CD4-positive, alpha-beta T cell treated with Interleukin-6 for 4 hours (primary cell): Measurements from ENCODE around the gene VAV3.

Source experiments
- DNase-seq: peaks from one replicate; pipeline ENCODE4 v3.0.0-alpha.2; 2020; ENCODE audit warnings: mixed read lengths

The VAV3 gene

GRCh38 chr1:107623431-107623830 is 341.5 kb downstream of the VAV3 start:
- DNase-seq: no peak

- no peak for DNase-seq
Observed at GRCh38 chr1:107622966-107623365, 342.0 kb downstream of the VAV3 start.

- no peak for DNase-seq
Observed at GRCh38 chr1:107622535-107622934, 342.4 kb downstream of the VAV3 start.

GRCh38 chr1:107620753-107621152 is 344.2 kb downstream of the VAV3 start:
- no peak for DNase-seq

GRCh38 chr1:107618539-107618938 is 346.4 kb downstream of the VAV3 start:
- no peak for DNase-seq

- no peak for DNase-seq
Observed at GRCh38 chr1:107617921-107618320, 347.1 kb downstream of the VAV3 start.

GRCh38 chr1:107617456-107617855 is 347.5 kb downstream of the VAV3 start:
- DNase-seq: no peak

- no peak for DNase-seq
Observed at GRCh38 chr1:107609808-107610207, 355.2 kb downstream of the VAV3 start.

GRCh38 chr1:107604825-107605224 is 360.2 kb downstream of the VAV3 start:
- DNase-seq: no peak

- no peak for DNase-seq
Observed at GRCh38 chr1:107600607-107601160, 364.3 kb downstream of the VAV3 start.

GRCh38 chr1:107599220-107599619 is 365.8 kb downstream of the VAV3 start:
- DNase-seq: no peak

GRCh38 chr1:107597290-107597689 is 367.7 kb downstream of the VAV3 start:
- DNase-seq: no peak

GRCh38 chr1:107594536-107594935 is 370.4 kb downstream of the VAV3 start:
- no peak for DNase-seq

GRCh38 chr1:107593501-107594209 is 371.3 kb downstream of the VAV3 start:
- no peak for DNase-seq

- DNase-seq: no peak
Observed at GRCh38 chr1:107590900-107591622, 373.9 kb downstream of the VAV3 start.

GRCh38 chr1:107590087-107590486 is 374.9 kb downstream of the VAV3 start:
- no peak for DNase-seq

GRCh38 chr1:107588321-107588720 is 376.7 kb downstream of the VAV3 start:
- no peak for DNase-seq

- no peak for DNase-seq
Observed at GRCh38 chr1:107575226-107575625, 389.8 kb downstream of the VAV3 start.

- DNase-seq: no peak
Observed at GRCh38 chr1:107574044-107574443, 390.9 kb downstream of the VAV3 start.

- no peak for DNase-seq
Observed at GRCh38 chr1:107572674-107573211, 392.2 kb downstream of the VAV3 start.

- no peak for DNase-seq
Observed at GRCh38 chr1:107570768-107571167, 394.2 kb downstream of the VAV3 start.

GRCh38 chr1:107563441-107563840 is 401.5 kb downstream of the VAV3 start:
- DNase-seq: no peak

GRCh38 chr1:107559881-107560280 is 405.1 kb downstream of the VAV3 start:
- no peak for DNase-seq

- DNase-seq: no peak
Observed at GRCh38 chr1:107557095-107557494, 407.9 kb downstream of the VAV3 start.
